GM21619 (cell line): ENCODE results near the gene LTF.
"Not testable (repeated sequence)": the region's sequence is repeated elsewhere in the genome, so short reads cannot be mapped to it uniquely, and the experiment has no call there.

Experiments
- ATAC-seq: cut with Tn5 transposase; IDR thresholded peaks from one replicate; pipeline ENCODE4 v1.9.1; 2021; ENCODE audit not compliant: unreplicated experiment

Gene LTF

DNA sequence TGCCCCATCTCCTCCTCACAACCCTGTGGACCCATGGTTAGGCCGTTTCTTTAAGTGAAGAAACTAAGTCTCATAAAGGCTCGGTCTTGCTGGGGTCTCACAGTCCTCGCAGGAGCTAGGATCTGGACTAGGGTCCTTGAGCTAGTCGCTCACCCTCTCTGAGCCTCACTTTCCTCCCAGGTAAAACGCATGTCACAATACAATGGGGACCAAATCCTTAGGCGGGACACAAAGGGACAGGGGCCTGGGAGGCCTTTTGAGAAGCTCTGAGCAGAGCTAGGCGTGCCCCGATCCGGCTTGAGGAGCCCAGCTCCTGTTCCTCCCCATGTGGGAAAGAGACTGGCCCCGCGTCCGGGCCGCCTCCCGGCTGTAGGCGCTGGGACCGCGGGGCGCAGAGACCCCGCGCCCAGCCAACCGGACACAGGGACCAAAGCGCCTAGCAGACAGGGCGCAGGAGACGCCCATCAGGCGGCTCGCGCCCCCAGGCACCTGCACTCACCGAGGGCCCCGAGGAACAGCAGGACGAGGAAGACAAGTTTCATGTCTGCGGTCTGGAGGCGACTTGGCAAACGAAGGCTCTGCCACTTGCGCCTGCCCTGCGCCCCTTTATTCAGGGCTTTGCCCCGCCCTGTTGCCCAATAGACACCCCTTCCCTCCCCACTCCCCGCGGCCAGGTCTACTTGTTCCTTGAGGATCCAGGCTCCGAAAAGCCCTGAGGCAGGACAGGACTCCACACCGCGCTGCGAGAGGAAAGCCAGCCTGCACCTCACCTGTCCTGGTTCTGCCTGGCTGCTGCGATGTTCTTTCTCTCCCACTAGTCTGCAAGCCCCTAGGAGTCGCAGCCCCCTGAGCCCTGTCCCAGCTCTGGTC is at the start of gene LTF:
Gene LTF, minus strand, starts transcription at position 580 of the 870 bp plus-strand sequence. Its CDS starts 38 bp downstream, at position 542.
- ATAC-seq: no peak

DNA sequence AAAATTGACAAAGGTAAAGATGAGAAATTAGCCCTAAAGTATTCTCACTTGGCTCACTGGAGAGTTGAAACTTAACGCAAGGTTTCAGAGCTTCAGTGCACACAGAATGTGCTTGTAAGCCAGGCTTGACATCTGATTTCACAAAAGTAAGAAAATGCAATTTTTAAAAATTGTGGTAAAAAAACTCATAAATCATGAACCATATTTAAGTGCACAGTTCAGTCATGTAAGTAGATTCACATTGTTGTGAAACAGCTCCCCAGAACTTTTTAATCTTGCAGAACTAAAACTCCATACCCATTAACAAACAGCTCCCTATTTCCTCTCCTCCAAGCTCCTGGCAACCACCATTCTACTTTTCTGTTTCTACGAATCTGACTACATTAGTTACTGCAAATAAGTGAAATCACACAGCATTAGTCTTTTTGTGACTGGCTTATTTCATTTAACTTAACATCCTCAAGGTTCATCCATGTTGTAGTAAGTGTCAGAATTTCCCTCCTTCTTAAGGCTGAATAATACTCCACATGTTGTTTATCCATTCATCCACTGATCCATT is 47.6 kb upstream of the LTF start:
- no peak for ATAC-seq

DNA sequence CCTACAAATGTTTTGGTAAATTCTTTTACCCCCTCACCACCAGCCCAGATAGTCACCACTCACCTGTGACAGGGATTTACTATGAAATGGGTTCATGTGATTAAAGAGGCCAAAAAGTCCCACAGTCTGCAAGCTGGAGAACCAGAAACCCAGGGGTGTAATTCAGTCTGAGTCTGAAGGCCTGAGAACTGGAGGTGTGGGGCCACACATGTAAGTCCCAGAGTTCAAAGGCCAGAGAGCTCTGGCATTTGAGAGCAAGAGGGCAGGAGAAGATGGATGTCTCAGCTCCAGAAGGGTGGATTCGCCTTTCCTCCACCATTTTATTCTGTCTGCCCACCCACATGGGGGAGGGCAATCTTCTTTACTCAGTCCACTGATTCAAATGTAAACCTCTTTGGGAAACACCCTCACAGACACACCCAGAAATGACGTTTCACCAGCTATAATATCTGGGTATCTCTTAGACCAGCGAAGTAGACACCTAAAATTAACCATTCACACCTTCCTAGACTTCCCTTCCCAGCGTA is 45.0 kb upstream of the LTF start:
- no peak for ATAC-seq

DNA sequence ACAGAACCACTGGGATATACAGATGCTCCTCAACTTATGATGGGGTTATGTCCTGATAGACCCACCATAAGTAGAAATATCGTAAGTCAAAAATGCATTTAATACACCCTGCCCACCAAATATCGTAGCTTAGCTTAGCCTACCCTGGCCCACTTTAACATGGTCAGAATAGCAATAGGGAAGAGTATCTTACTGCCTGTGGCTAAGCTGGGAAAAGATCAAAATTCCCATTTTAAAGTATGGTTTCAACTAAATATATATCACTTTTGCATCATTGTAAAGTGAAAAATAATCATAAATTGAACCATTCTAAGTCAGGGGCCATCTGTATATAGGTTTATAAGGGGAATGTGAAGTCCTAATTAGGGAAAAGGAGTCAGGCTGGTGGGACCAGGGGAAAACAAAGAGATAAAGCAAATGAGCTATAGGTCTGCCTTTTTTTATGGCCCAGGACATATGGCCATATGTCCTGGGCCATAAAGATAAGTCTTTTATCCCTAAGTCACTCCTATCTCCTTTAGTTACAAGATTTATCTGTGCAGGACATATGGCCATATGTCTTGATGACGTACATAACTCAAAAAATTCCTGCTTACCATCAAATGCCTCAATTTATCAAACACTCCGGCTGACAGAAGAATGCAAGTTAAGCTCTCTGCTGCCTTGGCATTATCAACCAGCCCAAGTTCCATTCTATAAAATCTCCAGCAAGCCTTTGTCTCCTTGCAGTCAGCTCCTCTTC is 44.3 kb upstream of the LTF start:
- no peak for ATAC-seq

DNA sequence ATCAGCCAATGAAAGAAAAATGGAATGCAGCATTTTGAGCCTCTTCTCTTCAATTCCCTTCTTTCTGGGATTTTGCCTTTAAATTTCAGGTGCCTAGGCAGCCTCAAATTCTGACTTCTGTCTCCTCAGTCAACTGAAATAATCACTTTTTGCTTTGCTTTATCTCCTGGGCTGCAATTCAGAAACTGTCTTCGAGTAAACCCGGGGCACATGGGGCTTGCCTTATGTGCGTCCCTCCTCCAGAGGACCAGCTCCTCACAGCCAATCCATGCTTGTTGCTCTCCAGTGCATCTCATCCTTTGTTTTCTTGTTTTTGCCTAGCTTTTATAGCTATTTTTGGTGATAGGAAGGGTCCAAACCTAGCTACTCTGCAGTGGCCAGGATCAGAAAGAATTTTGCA is 41.8 kb upstream of the LTF start:
- no peak for ATAC-seq

DNA sequence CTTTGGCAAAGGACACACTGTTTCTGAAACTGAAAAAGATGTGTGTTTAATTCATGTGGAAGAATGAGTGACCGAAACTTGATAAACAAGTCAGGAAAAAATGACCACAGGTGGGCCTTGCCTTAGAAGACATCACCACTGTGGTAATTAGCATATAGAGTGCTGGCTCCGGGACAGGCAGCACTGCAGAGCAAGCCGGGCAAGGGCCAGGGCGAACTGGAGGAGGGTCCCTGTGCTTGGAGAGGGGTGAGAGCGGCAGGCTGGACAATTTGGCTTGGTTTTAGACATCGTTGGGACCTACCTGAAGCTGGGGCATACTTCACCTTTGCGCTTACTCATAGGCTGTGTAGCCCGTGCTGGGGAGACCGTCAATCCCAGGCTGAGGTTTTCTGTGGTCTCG is 41.2 kb upstream of the LTF start:
- no peak for ATAC-seq

DNA sequence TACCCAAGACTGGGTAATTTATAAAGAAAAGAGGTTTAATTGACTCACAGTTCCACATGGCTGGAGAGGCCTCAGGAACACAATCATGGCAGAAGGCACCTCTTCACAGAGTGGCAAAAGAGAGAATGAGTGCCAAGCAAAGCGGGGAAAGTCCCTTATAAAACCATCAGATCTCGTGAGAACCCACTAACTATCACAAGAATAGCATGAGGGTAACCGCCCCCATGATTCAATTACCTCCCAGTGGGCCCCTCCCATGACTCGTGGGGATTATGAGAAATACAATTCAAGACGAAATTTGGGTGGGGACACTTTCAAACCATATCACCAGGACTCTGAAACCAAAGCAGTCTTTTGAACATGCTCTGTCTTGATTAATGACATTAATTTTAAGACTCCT is 40.1 kb upstream of the LTF start:
- no peak for ATAC-seq

DNA sequence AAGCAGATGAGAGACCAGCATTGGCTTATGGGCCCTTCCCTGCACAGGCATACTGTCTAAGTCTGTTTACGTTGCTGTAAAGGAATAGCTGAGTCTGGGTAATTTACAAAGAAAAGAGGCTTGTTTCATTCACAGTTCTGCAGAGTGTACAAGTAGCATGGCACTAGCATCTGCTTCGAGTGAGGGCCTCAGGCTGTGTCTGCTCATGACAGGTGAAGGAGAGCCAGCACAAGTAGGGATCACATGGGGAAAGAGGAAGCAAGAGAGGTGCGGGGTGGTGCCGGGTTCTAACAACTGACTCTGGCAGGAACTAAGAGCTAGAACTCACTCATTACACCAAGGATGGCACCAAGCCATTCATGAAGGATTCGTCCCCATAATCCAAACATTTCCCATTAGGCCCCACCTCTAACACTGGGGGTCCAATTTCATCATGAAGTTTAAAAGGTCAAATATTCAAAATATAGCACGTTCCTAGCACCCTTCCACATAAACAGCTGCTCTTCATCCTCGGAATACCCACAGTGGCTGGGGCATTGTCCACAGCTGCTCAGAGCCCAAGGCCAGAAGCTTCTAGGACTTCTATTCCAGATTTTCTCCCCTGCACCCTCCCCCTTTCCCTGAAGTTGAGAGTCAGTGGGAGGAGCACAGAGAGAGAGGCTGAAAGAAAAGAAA is 38.6 kb upstream of the LTF start:
- no peak for ATAC-seq

DNA sequence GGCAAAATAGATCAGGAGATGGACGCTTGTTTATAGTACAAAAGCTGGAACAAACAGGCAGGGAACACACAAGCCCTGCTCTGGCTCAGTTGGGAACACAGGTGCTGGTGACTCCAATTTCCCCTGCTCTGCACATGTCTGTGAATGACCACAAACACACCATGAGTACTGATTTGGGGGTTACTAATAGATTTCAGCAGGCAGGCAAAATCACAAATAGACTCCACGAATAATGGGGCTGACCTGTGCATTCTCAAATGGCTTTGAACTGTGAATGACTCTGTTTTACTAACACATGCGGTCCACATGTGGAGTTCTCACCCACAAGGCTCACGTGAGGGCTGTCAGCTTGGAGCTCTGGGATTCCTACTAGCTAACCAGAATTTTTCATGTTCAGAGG is 37.0 kb upstream of the LTF start:
- no peak for ATAC-seq

DNA sequence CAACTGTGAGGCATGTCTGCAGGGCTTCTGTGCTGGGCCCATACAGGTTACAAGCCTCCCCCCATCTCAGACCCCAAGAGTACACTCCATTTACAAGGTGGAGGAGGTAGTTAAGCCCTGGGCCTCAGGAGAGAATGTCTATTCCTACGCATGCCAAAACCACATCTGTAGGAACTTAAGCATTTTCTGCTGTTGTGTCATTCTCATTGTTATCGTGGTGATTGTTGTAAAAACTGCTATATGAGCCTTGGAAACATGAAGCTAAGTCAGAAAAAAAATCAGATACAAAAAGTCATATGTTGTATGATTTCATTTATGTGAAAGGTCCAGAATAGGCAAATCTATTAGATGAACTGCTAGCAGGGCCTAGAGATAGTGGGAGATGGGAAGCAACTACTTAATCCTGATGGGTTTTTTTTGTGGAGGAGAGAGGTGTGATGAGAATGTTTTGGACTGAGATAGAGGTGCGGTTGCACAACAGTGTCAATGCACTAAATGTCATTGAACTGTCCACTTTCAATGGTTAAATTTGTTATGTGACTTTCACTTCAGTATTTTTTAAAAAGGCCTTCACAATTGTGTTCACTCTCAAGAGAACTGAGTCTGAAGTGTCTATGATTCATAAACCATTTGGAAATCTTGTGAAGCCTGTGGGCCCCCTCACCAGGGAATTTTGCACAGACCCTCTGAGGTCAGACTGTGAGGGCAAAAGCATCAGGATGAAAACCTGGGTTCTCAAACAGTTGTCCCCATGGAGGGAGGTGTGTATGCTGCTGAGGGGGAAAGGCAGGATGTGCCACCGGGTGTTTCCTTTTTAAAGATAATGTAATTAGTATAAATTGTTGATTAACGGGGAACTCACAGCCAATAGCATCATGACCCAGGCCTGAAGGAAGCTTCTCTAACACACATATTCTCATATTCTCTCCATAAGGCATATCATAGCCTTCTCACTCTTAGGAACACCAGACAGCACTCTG is 36.2 kb upstream of the LTF start:
- ATAC-seq: no peak

DNA sequence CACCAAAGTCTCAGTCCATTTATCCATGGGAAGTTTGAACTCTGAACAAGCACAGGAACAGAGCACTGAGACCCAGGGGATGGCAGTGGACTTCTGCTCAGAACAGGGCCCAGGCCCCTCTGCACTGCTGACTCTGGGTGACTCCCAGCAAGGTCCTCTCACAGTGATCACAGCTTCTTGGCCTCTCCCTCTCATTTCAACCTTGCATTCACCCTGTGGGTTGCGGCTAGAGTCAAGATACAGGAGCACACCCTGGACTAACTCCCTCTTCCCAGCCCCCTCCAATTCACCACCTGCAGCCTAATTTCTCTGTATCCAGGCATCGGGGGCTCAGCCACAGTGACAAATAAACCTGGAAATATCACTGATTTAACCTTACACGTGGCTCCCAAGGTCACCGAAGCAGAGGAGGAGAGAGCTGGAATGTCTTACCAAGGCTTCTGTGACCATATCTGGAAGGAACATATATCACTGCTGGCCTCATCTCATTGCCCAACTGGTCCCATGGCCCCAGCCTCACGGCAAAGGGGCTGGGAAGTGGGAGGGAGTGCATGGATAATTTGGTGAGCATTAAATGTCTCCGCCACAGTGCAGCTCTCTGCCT is 34.3 kb upstream of the LTF start:
- ATAC-seq: no peak

DNA sequence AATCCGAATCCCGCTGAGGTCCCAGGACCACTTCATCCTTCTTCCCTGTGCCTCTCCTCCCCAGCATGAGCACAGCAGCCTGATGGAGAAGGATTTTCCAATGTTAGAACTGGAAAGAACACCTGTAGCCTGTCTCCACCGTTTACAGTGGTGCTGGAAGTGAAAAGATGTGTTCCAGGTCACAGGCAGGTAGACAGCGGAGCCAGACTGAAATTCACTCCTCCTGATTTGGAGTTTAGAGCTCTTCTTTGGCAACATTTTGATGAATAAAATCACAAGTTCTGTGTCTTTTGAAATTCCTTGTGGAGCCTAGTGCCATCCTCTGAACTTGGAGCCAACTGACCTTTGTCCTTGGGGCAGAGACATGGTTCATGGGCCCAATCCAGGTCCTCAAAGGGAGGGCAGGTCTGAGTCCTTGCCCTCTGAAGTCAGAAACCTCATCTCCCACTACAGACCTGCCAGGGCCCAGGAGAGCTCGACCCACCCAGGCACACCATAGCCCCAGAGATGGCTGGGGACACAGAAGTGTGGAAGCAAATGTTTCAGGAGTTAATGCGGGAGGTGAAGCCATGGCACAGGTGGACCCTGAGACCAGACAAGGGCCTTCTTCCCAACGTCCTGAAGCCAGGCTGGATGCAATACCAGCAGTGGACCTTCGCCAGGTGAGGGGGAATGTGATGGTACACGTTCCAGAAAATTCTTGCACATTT is 33.0 kb upstream of the LTF start, which contains the start of gene RTP3:
Gene RTP3, plus strand, starts transcription at position 421 of the 710 bp plus-strand sequence. Its CDS starts 87 bp downstream, at position 508.
- ATAC-seq: no peak

DNA sequence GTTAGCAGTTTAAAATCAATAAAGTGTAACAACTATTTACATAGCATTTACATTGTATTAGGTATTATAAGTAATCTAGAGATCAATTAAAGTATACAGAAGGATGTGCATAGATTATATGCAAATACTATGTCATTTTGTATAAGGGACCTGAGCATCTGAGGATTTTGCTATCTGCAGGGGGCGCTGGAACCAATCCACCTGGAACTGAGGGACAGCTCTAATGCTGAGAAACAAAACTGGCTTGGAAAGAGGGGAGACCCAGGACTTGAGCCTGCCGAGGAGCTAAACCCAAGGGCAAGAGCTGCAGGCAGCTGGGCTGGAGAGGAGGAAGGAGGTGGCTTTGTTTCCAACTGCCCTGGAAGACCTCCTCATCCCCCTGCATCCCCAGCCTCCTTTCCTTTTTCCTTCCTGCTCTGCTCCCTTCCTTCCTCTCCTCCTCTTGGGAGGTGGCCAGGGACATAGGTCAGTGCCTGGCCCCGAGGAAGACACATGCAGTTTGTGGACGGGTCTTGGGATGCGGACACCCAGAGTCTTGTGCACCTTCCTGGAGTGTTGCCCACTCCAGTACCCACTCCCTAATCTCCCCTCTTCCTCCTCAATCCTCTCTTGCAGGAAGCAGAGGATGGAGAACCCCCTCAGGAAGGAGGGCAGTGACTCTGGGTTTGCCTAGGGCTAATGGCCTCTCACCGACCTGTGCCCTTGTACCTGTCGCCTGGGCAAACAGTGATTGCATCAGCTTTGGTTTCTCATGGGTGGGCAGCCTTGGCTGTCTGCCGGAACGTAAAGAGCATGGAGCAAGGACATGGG is 32.2 kb upstream of the LTF start:
- ATAC-seq: no peak

DNA sequence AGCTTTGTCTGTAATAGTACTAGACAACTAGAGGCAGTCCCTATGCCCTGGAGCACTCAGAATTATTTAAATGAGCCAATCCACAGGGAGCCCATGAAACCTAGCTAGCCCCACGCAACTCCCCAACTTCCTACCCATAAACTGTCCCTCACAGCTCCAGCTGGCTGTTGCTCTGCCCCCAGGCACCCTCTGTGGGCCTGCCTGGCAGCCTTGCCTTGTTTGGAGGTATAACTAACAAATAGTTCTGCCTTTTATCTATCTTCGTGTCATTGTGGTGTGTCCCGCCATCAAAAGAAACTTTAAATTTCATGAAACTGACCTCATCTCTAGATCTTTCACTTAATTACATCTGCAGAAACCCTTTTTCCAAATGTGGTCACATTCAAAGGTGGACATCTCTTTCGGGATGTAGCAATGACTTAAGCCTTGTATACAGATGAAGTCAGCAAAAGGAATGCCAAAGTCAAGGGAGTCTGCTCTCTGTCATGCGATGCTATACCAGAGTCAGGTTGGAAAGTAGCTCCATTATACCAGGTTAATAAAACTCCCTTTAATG is 31.3 kb upstream of the LTF start:
- no peak for ATAC-seq

DNA sequence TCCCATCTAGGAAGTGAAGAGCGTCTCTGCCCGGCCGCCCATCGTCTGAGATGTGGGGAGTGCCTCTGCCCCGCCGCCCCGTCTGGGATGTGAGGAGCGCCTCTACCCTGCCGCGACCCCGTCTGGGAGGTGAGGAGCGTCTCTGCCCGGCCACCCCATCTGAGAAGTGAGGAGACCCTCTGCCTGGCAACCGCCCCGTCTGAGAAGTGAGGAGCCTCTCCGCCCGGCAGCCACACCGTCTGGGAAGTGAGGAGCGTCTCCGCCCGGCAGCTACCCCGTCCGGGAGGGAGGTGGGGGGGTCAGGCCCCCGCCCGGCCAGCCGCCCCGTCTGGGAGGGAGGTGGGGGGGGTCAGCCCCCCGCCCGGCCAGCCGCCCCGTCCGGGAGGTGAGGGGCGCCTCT is 29.8 kb upstream of the LTF start:
- ATAC-seq: not testable (repeated sequence)

DNA sequence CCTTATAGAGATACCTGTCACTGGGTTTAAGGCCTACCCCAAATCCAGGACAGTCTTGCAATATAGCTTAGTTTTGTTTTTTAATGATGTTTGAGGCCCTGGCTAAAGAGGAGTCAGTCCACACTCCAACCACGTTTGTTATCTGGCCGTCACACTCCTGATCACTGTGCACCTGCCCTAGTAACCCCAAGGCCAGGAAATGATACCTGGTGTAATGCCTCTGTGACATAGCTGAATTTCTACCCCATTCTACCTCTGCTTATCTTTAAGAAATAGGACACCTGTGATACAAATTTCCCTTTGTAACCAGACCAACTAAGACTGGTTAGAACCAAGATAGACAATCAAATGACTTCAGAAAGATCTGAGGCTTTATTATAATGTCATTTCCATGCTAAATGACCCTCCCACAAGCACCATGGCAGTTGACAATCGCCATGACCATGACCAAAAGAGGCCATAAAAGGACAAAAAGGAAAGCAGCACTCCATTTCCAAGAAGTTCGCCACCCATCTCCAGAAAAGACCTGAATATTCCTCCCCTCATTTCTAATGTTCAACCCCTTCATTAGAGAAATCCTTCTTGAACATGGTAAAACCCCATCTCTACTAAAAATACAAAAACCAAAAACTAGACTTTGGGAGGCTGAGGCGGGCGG is 28.3 kb upstream of the LTF start:
- ATAC-seq: no peak
